H9 (cell line): ENCODE data around the gene C9orf43. TPM values are rescaled to one million over a fixed set of nuclear protein-coding genes. Genes with fewer than 3 reads are reported as not detected.

Experiments used
- DNase-seq: peaks from one replicate; pipeline ENCODE4 v3.0.0-alpha.2; 2017
- H2AFZ ChIP-seq: one replicate; pipeline ENCODE4 v1.6.1; 2013; ENCODE audit warnings: mild to moderate bottlenecking, low read length, control low read depth, moderate library complexity
- H2AK5ac ChIP-seq: 2 replicates; pipeline ENCODE4 v1.6.1; 2013; ENCODE audit warnings: low read length, control low read depth, mixed read lengths; ENCODE audit not compliant: insufficient read length
- H2BK120ac ChIP-seq: one replicate; pipeline ENCODE4 v1.6.1; 2013; ENCODE audit warnings: low read depth, mild to moderate bottlenecking, low read length, control low read depth, inconsistent platforms; ENCODE audit not compliant: poor library complexity, severe bottlenecking
- H2BK12ac ChIP-seq: 2 replicates; pipeline ENCODE4 v1.6.1; 2013; ENCODE audit warnings: low read length, control low read depth, mixed read lengths, low read depth; ENCODE audit not compliant: insufficient read length
- H2BK15ac ChIP-seq: 2 replicates; pipeline ENCODE4 v1.6.1; 2013; ENCODE audit warnings: low read depth, low read length, control low read depth
- H2BK20ac ChIP-seq: one replicate; pipeline ENCODE4 v1.6.1; 2013; ENCODE audit warnings: low read depth, mild to moderate bottlenecking, low read length, control low read depth, inconsistent platforms; ENCODE audit not compliant: poor library complexity, severe bottlenecking
- H2BK5ac ChIP-seq: 2 replicates; pipeline ENCODE4 v1.6.1; 2013; ENCODE audit warnings: low read length, control low read depth, mixed read lengths; ENCODE audit not compliant: insufficient read length
- H3K14ac ChIP-seq: 2 replicates; pipeline ENCODE4 v1.6.1; 2013; ENCODE audit warnings: low read length, control low read depth; ENCODE audit not compliant: insufficient read depth
- H3K18ac ChIP-seq: 2 replicates; pipeline ENCODE4 v1.6.1; 2013; ENCODE audit warnings: low read depth, mild to moderate bottlenecking, mixed read lengths, low read length, control low read depth; ENCODE audit not compliant: insufficient read length
- H3K23ac ChIP-seq: 2 replicates; pipeline ENCODE4 v1.6.1; 2013; ENCODE audit warnings: low read length, control low read depth, mixed read lengths, low read depth; ENCODE audit not compliant: insufficient read length
- H3K23me2 ChIP-seq: 2 replicates; pipeline ENCODE4 v1.6.1; 2013; ENCODE audit warnings: low read depth, mild to moderate bottlenecking, mixed read lengths, low read length, control low read depth; ENCODE audit not compliant: insufficient read length, poor library complexity, severe bottlenecking
- H3K27ac ChIP-seq: 2 replicates; pipeline ENCODE4 v1.5.1; 2013; ENCODE audit warnings: low read length, control low read depth, mixed read lengths, low read depth; ENCODE audit not compliant: insufficient read length
- H3K27me3 ChIP-seq: 2 replicates; pipeline ENCODE4 v1.6.1; 2013; ENCODE audit warnings: low read length, control low read depth, inconsistent platforms; ENCODE audit not compliant: insufficient read depth
- H3K4ac ChIP-seq: 2 replicates; pipeline ENCODE4 v1.6.1; 2013; ENCODE audit warnings: low read depth, mild to moderate bottlenecking, control low read depth, inconsistent platforms, low read length, moderate library complexity
- H3K4me1 ChIP-seq: 2 replicates; pipeline ENCODE4 v1.6.1; 2013; ENCODE audit warnings: low read length, control low read depth, inconsistent platforms; ENCODE audit not compliant: insufficient read depth
- H3K4me2 ChIP-seq: 2 replicates; pipeline ENCODE4 v1.6.1; 2013; ENCODE audit warnings: low read length, control low read depth, mixed read lengths; ENCODE audit not compliant: insufficient read length, insufficient read depth
- H3K56ac ChIP-seq: 2 replicates; pipeline ENCODE4 v1.6.1; 2013; ENCODE audit warnings: low read depth, mild to moderate bottlenecking, mixed read lengths, low read length, control low read depth; ENCODE audit not compliant: insufficient read length
- H3K79me1 ChIP-seq: 2 replicates; pipeline ENCODE4 v1.6.1; 2013; ENCODE audit warnings: low read depth, mild to moderate bottlenecking, moderate library complexity, low read length, control low read depth, inconsistent platforms; ENCODE audit not compliant: insufficient read depth, poor library complexity, severe bottlenecking
- H3K79me2 ChIP-seq: 2 replicates; pipeline ENCODE4 v1.6.1; 2013; ENCODE audit warnings: low read length, control low read depth, inconsistent platforms; ENCODE audit not compliant: insufficient read depth
- H3K9ac ChIP-seq: 2 replicates; pipeline ENCODE4 v1.6.1; 2013; ENCODE audit warnings: low read length, control low read depth, mixed read lengths; ENCODE audit not compliant: insufficient read length; ENCODE audit errors: extremely low read depth
- H3K9me3 ChIP-seq: one replicate; pipeline ENCODE4 v1.6.1; 2013; ENCODE audit warnings: low read depth, low read length, inconsistent platforms; ENCODE audit not compliant: control insufficient read depth
- H3T11ph ChIP-seq: one replicate; pipeline ENCODE4 v1.6.1; 2013; ENCODE audit warnings: mild to moderate bottlenecking, low read length, control low read depth, inconsistent platforms
- H4K20me1 ChIP-seq: one replicate; pipeline ENCODE4 v1.6.1; 2013; ENCODE audit not compliant: control insufficient read depth, insufficient read length, insufficient read depth
- H4K5ac ChIP-seq: 2 replicates; pipeline ENCODE4 v1.6.1; 2013; ENCODE audit warnings: low read depth, mild to moderate bottlenecking, mixed read lengths, low read length, control low read depth; ENCODE audit not compliant: insufficient read length
- H4K8ac ChIP-seq: replicated peaks from 2 replicates; pipeline ENCODE4 v1.6.1; 2013; ENCODE audit warnings: low read length, control low read depth, mixed read lengths, low read depth; ENCODE audit not compliant: insufficient read length
- H4K91ac ChIP-seq: 2 replicates; pipeline ENCODE4 v1.6.1; 2013; ENCODE audit warnings: low read depth, mild to moderate bottlenecking, moderate library complexity, mixed read lengths, low read length, control low read depth; ENCODE audit not compliant: insufficient read length
- H3K27ac Mint-ChIP-seq, 3 experiments: 2 replicates in 2 of 3; 3 replicates in 1 of 3; pipeline ENCODE4 v1.8.0; 2020 to 2021; ENCODE audit warnings: mixed read lengths in 3 of 3, mild to moderate bottlenecking in 1 of 3, moderate library complexity in 1 of 3
- H3K27me3 Mint-ChIP-seq: 2 replicates; pipeline ENCODE4 v1.8.0; 2021; ENCODE audit warnings: low read depth, mild to moderate bottlenecking, moderate library complexity, mixed read lengths
- H3K36me3 Mint-ChIP-seq, 3 experiments: 2 replicates in 2 of 3; 3 replicates in 1 of 3; pipeline ENCODE4 v1.8.0; 2020 to 2021; ENCODE audit warnings: low read depth in 3 of 3, mixed read lengths in 3 of 3; ENCODE audit not compliant: insufficient read depth in 1 of 3
- H3K4me1 Mint-ChIP-seq, 2 experiments: 2 replicates each; pipeline ENCODE4 v1.8.0; 2020; ENCODE audit warnings: mixed read lengths in 2 of 2
- H3K4me3 Mint-ChIP-seq, 2 experiments: 2 replicates in 1 of 2; 3 replicates in 1 of 2; pipeline ENCODE4 v1.8.0; 2020 to 2021; ENCODE audit warnings: mild to moderate bottlenecking in 2 of 2, mixed read lengths in 2 of 2, moderate library complexity in 1 of 2
- H3K9me3 Mint-ChIP-seq, 2 experiments: 2 replicates in 1 of 2; 3 replicates in 1 of 2; pipeline ENCODE4 v1.8.0; 2020; ENCODE audit warnings: mild to moderate bottlenecking in 2 of 2, mixed read lengths in 2 of 2, moderate library complexity in 1 of 2
- WGBS: extraction: QIAGEN DNeasy Blood & Tissue Kit; methylation state at CpG from one replicate; pipeline ENCODE4 v1.1.7; 2013; ENCODE audit warnings: missing lambda C conversion rate, low lambda C conversion rate, mixed read lengths; ENCODE audit not compliant: insufficient read length; ENCODE audit errors: extremely low coverage; 5-methylcytosine and 5-hydroxymethylcytosine counted together
- total RNA-seq: library from RNA; stranded (reverse); gene quantifications from 2 replicates; pipeline ENCODE4 v1.2.1, GENCODE V29; 2021
- TF ChIP-seq, protein P1 (sequence below): fragments of 200-600 bp; sonication (generic); conservative IDR thresholded peaks from 3 replicates; pipeline ENCODE4 v1.8.0; 2021; ENCODE audit warnings: antibody characterized with exemption, mild to moderate bottlenecking

The C9orf43 gene
- total RNA-seq, 1 experiment from 2014 or later = 0.57 TPM

DNA sequence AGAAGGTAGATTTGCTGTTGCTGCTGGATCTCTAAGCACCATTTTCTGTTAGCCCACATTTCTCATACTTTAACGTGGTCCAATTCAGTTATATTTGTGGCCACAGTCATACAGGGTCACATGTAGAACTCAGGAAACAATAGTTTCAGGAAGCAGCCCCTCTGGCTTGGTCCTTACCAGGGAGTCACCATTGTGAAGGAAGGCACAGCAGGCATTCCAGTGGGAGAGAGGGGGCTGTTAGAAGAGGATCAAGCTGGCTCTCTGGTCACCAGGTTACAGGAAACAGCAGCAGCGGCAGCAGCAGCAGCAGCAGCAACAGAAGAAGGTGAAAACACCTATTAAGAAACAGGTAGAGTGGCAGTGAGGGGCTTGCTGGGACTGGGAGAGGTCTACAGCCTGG lies 14.5 kb downstream of the C9orf43 start:
- no peaks in the 10 kb centered on the region for H3K9me3 Mint-ChIP-seq
- Histone ChIP-seq H3K23me2 (no peaks in the 10 kb centered on the region), H3K9ac (no peak overlapping the region), H3K27ac (no peak overlapping the region), H4K8ac (no peak overlapping the region), H2BK15ac (no peak overlapping the region), H3K23ac (no peak overlapping the region), H3K4ac (no peak overlapping the region), H3T11ph (no peak overlapping the region), H4K5ac (no peak overlapping the region), H3K4me1 (no peaks in the 10 kb centered on the region; the same call in 1 of the 2 replicates), H3K18ac (no peak overlapping the region), H3K14ac (peak overlapping the region; percentile 32; the same call in 1 of the 2 replicates), H2BK5ac (no peak overlapping the region), H3K4me2 (no peak overlapping the region), H3K79me2 (no peaks in the 10 kb centered on the region), H3K56ac (no peak overlapping the region), H2AK5ac (no peak overlapping the region), H4K20me1 (no peaks in the 10 kb centered on the region), H3K79me1 (no peaks in the 10 kb centered on the region), H2BK120ac (no peak overlapping the region), H2BK12ac (no peak overlapping the region), H3K9me3 (no peaks in the 10 kb centered on the region), H3K27me3 (no peaks in the 10 kb centered on the region; the same call in 1 of the 2 replicates), H2AFZ (no peak overlapping the region), H4K91ac (no peak overlapping the region), H2BK20ac (no peak overlapping the region)
- H3K27me3 Mint-ChIP-seq = peaks cover 4% of the 10 kb centered on the region; the same call in 1 of the 2 replicates
- TF ChIP-seq, protein P1, sequence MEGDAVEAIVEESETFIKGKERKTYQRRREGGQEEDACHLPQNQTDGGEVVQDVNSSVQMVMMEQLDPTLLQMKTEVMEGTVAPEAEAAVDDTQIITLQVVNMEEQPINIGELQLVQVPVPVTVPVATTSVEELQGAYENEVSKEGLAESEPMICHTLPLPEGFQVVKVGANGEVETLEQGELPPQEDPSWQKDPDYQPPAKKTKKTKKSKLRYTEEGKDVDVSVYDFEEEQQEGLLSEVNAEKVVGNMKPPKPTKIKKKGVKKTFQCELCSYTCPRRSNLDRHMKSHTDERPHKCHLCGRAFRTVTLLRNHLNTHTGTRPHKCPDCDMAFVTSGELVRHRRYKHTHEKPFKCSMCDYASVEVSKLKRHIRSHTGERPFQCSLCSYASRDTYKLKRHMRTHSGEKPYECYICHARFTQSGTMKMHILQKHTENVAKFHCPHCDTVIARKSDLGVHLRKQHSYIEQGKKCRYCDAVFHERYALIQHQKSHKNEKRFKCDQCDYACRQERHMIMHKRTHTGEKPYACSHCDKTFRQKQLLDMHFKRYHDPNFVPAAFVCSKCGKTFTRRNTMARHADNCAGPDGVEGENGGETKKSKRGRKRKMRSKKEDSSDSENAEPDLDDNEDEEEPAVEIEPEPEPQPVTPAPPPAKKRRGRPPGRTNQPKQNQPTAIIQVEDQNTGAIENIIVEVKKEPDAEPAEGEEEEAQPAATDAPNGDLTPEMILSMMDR = no peak
- H3K27ac Mint-ChIP-seq = peak overlapping the region in 2 of 3 experiments; percentile 83 to 88; a peak in 4 of 7 replicates
- H3K4me1 Mint-ChIP-seq = peaks cover 11 to 12% of the 10 kb centered on the region in 2 experiments
- WGBS = no CpG with 5 or more reads among the region's 2 CpGs
- no peaks in the 10 kb centered on the region for H3K36me3 Mint-ChIP-seq
- H3K4me3 Mint-ChIP-seq = peak overlapping the region in 1 of 2 experiments; percentile 33; a peak in 1 of 5 replicates
- no peak for DNase-seq
